IMR-90 (cell line): ENCODE data around the gene TIMM44. TPM values are rescaled to one million over a fixed set of nuclear protein-coding genes. Genes with fewer than 3 reads are reported as not detected.
A peak's percentile ranks its signal among the peaks of the same experiment; 100 is the strongest.

Experiments
- ATAC-seq: fragments of 200-7000 bp; cut with Tn5 transposase; 2 replicates; pipeline ENCODE4 v1.9.1; 2020; ENCODE audit warnings: low read depth, mild to moderate bottlenecking, moderate library complexity
- BruUV-seq: library from RNA; stranded (reverse); fragments of 400-500 nt; replicated peaks from 2 replicates; lab custom pipeline; 2021; lab: Mats Ljungman, UMichigan
- CTCF ChIA-PET: fragments of 300-600 bp; formaldehyde crosslinking; extraction: SDS; loops from one replicate; lab custom pipeline; 2021; ENCODE audit warnings: antibody characterized with exemption; lab: Yijun Ruan, JAX
- POLR2A ChIA-PET: fragments of 300-600 bp; sonication (Branson Sonifier 250); formaldehyde crosslinking; loops from one replicate; lab custom pipeline; 2022; ENCODE audit warnings: antibody characterized with exemption; ENCODE audit not compliant: unreplicated experiment; lab: Charles Lee
- DNase-seq: peaks from one replicate; pipeline ENCODE4 v3.0.0; 2013
- H2AFZ ChIP-seq: replicated peaks from 2 replicates; pipeline ENCODE3; 2013; ENCODE audit warnings: low read length, mild to moderate bottlenecking; ENCODE audit not compliant: poor library complexity
- H2AK5ac ChIP-seq: 2 replicates; pipeline ENCODE4 v1.6.1; 2013; ENCODE audit warnings: low read depth, low read length, inconsistent platforms
- H2AK9ac ChIP-seq: replicated peaks from 2 replicates; pipeline ENCODE3; 2013; ENCODE audit warnings: mild to moderate bottlenecking, low read depth, low read length, moderate library complexity; ENCODE audit not compliant: poor library complexity
- H2BK120ac ChIP-seq: 2 replicates; pipeline ENCODE4 v1.6.1; 2013; ENCODE audit warnings: low read depth, low read length, inconsistent platforms
- H2BK15ac ChIP-seq: 3 replicates; pipeline ENCODE4 v1.6.1; 2013; ENCODE audit warnings: low read depth, low read length, inconsistent platforms
- H2BK20ac ChIP-seq: 2 replicates; pipeline ENCODE4 v1.6.1; 2013; ENCODE audit warnings: low read depth, mild to moderate bottlenecking, inconsistent platforms, low read length, moderate library complexity
- H2BK5ac ChIP-seq: 2 replicates; pipeline ENCODE4 v1.6.1; 2013; ENCODE audit warnings: mild to moderate bottlenecking, low read depth, low read length, inconsistent platforms; ENCODE audit not compliant: poor library complexity, severe bottlenecking
- H3K14ac ChIP-seq: replicated peaks from 2 replicates; pipeline ENCODE4 v1.6.1; 2013; ENCODE audit warnings: low read depth, low read length, inconsistent platforms
- H3K18ac ChIP-seq: 2 replicates; pipeline ENCODE4 v1.6.1; 2013; ENCODE audit warnings: low read depth, low read length, control low read depth
- H3K23ac ChIP-seq: 2 replicates; pipeline ENCODE4 v1.6.1; 2013; ENCODE audit warnings: low read depth, low read length, inconsistent platforms
- H3K27ac ChIP-seq: 2 replicates; pipeline ENCODE4 v1.5.1; 2013; ENCODE audit warnings: mild to moderate bottlenecking, control low read depth, low read length; ENCODE audit not compliant: insufficient read depth
- H3K27me3 ChIP-seq: 2 replicates; pipeline ENCODE4 v1.6.1; 2013; ENCODE audit warnings: low read length; ENCODE audit not compliant: control insufficient read depth, insufficient read depth
- H3K36me3 ChIP-seq: 2 replicates; pipeline ENCODE4 v1.6.1; 2013; ENCODE audit warnings: low read length, mixed read lengths; ENCODE audit not compliant: control insufficient read depth, insufficient read depth
- H3K4ac ChIP-seq: 2 replicates; pipeline ENCODE4 v1.6.1; 2013; ENCODE audit warnings: low read depth, low read length, inconsistent platforms
- H3K4me1 ChIP-seq: 2 replicates; pipeline ENCODE4 v1.6.1; 2013; ENCODE audit warnings: low read length, mixed read lengths; ENCODE audit not compliant: control insufficient read depth, insufficient read depth
- H3K4me2 ChIP-seq: 2 replicates; pipeline ENCODE4 v1.6.1; 2013; ENCODE audit warnings: low read depth, mild to moderate bottlenecking, control low read depth, low read length, moderate library complexity
- H3K4me3 ChIP-seq: 2 replicates; pipeline ENCODE4 v1.5.1; 2013; ENCODE audit warnings: low read depth, mild to moderate bottlenecking, control low read depth, low read length, moderate library complexity; ENCODE audit not compliant: insufficient read depth
- H3K56ac ChIP-seq: 2 replicates; pipeline ENCODE4 v1.6.1; 2013; ENCODE audit warnings: low read length, inconsistent platforms; ENCODE audit not compliant: insufficient read depth; ENCODE audit errors: extremely low read depth
- H3K79me1 ChIP-seq, 2 experiments: 2 replicates each; pipeline ENCODE4 v1.6.1; 2013; ENCODE audit warnings: low read length in 2 of 2, inconsistent platforms in 1 of 2, low read depth in 1 of 2
- H3K9ac ChIP-seq: 2 replicates; pipeline ENCODE4 v1.6.1; 2013; ENCODE audit warnings: low read depth, low read length, control low read depth
- H3K9me1 ChIP-seq: 2 replicates; pipeline ENCODE4 v1.6.1; 2013; ENCODE audit warnings: low read length, inconsistent platforms; ENCODE audit not compliant: insufficient read depth
- H3K9me3 ChIP-seq: 2 replicates; pipeline ENCODE4 v1.6.1; 2013; ENCODE audit warnings: low read length; ENCODE audit not compliant: control insufficient read depth, insufficient read depth
- H4K20me1 ChIP-seq: 2 replicates; pipeline ENCODE4 v1.6.1; 2013; ENCODE audit warnings: low read length, inconsistent platforms; ENCODE audit not compliant: insufficient read depth
- H4K5ac ChIP-seq: 2 replicates; pipeline ENCODE4 v1.6.1; 2013; ENCODE audit warnings: mild to moderate bottlenecking, low read depth, low read length, control low read depth
- H4K8ac ChIP-seq, 2 experiments: 2 replicates each; pipeline ENCODE4 v1.6.1; 2013; ENCODE audit warnings: low read depth in 2 of 2, low read length in 2 of 2, control low read depth in 1 of 2, inconsistent platforms in 1 of 2
- H4K91ac ChIP-seq: 2 replicates; pipeline ENCODE4 v1.6.1; 2013; ENCODE audit warnings: low read depth, low read length, inconsistent platforms; ENCODE audit not compliant: insufficient read depth
- CEBPB ChIP-seq: IDR thresholded peaks from 2 replicates; pipeline ENCODE4 v1.6.1; 2012; ENCODE audit warnings: low read depth, low read length, improper control_type of control experiment
- MAFK ChIP-seq: IDR thresholded peaks from 2 replicates; pipeline ENCODE4 v1.6.1; 2012; ENCODE audit warnings: low read depth, low read length, improper control_type of control experiment
- MAZ ChIP-seq: IDR thresholded peaks from 2 replicates; pipeline ENCODE4 v1.6.1; 2012; ENCODE audit warnings: low read depth, mild to moderate bottlenecking, low read length, improper control_type of control experiment, moderate library complexity, borderline replicate concordance
- NFE2L2 ChIP-seq: fragments of 150-350 bp; IDR thresholded peaks from 2 replicates; pipeline ENCODE4 v1.6.1; 2016; ENCODE audit warnings: low read depth, mild to moderate bottlenecking, low read length
- POLR2A ChIP-seq: IDR thresholded peaks from 2 replicates; pipeline ENCODE4 v1.6.1; 2012; ENCODE audit warnings: mild to moderate bottlenecking, low read depth, low read length
- RCOR1 ChIP-seq: IDR thresholded peaks from 2 replicates; pipeline ENCODE4 v1.6.1; 2012; ENCODE audit warnings: mild to moderate bottlenecking, low read length, improper control_type of control experiment; ENCODE audit not compliant: insufficient replicate concordance
- WGBS, 2 experiments: methylation state at CpG; one replicate each; pipeline versions ENCODE4 v1.1.5 to v1.1.7; 2013; ENCODE audit warnings: missing lambda C conversion rate in 2 of 2; ENCODE audit not compliant: insufficient read length in 1 of 2; ENCODE audit errors: extremely low coverage in 2 of 2; 5-methylcytosine and 5-hydroxymethylcytosine counted together
- dilution Hi-C: fragments of 300-500 bp; cut with HindIII; formaldehyde crosslinking; loops from one replicate; pipeline ENCODE4 v1.14.3; 2018; ENCODE audit warnings: low sequenced_read_pairs; ENCODE audit not compliant: unreplicated experiment
- in situ Hi-C: fragments of 300-500 bp; cut with MboI; formaldehyde crosslinking; loops from 3 replicates; pipeline ENCODE4 v1.14.3; 2019; ENCODE audit warnings: low sequenced_read_pairs, inconsistent platforms, mixed read lengths
- intact Hi-C: fragments of 100-400 bp; cut with micrococcal nuclease; formaldehyde crosslinking; loops from 2 replicates; pipeline ENCODE4 v1.10.0; 2022
- polyA plus RNA-seq, 3 experiments: library from polyadenylated mRNA; depleted of rRNA; stranded (reverse); fragments of >200 nt; gene quantifications; 2 replicates each; pipeline ENCODE4 v1.2.3, GENCODE V29; 2012; ENCODE audit warnings: low replicate concordance in 1 of 3
- total RNA-seq: library from RNA; depleted of rRNA; stranded (reverse); fragments of >200 nt; gene quantifications from 2 replicates; pipeline ENCODE4 v1.2.3, GENCODE V29; 2012

TIMM44 gene
- total and polyA plus RNA-seq, 2 of the 4 experiments (the other 2 are of a cell fraction) = 37.6 to 52.3 TPM

- TF ChIP-seq RCOR1 (no peak), MAFK (no peak)
Measured at GRCh38 chr19:7901337-7901736, 42.1 kb downstream of the TIMM44 start (continued).

GRCh38 chr19:7900931-7901330 lies 42.5 kb downstream of the TIMM44 start:
- CTCF ChIA-PET = no interaction called here
- BruUV-seq = no TSS peak
- dilution Hi-C loops (no loop called here), in situ Hi-C loops (no loop called here), intact Hi-C loops (no loop called here)
- no peak overlapping the region for H3K23ac ChIP-seq
- H3K9ac ChIP-seq = no peak overlapping the region
- no peak for TF ChIP-seq NFE2L2
- TF ChIP-seq MAZ = no peak
- TF ChIP-seq POLR2A = no peak
- TF ChIP-seq CEBPB = no peak
- no peaks in the 10 kb centered on the region for H3K9me3 ChIP-seq
- H2AK9ac ChIP-seq = peak overlapping the region; percentile 19
- no peak overlapping the region for H4K91ac ChIP-seq
- H2BK5ac ChIP-seq = no peak overlapping the region
- H4K8ac ChIP-seq = no peak overlapping the region
- peaks cover 10% of the 10 kb centered on the region for H3K4me1 ChIP-seq
- no peak overlapping the region for H2BK15ac ChIP-seq
- H3K56ac ChIP-seq = no peak overlapping the region
- no peak overlapping the region for H2AK5ac ChIP-seq
- no peak for ATAC-seq
- H4K20me1 ChIP-seq = peaks cover 19% of the 10 kb centered on the region
- H3K14ac ChIP-seq = no peak overlapping the region
- no peak overlapping the region for H3K27ac ChIP-seq
- peaks cover 11% of the 10 kb centered on the region for H3K9me1 ChIP-seq
- no peak overlapping the region for H3K18ac ChIP-seq
- no peak overlapping the region for H3K4me3 ChIP-seq
- H3K27me3 ChIP-seq = no peaks in the 10 kb centered on the region
- no CpG with 5 or more reads among the region's 3 CpGs for WGBS, 2 experiments
- POLR2A ChIA-PET = no interaction called here
- no peak overlapping the region for H2BK20ac ChIP-seq
- H3K4me2 ChIP-seq = no peak overlapping the region
- H4K5ac ChIP-seq = no peak overlapping the region
- peaks cover 14 to 31% of the 10 kb centered on the region in 2 experiments; a peak in 3 of 4 replicates for H3K79me1 ChIP-seq
- H3K36me3 ChIP-seq = peaks cover 20% of the 10 kb centered on the region
- no peak overlapping the region for H2BK120ac ChIP-seq
- H3K4ac ChIP-seq = no peak overlapping the region
- DNase-seq = no peak
- no peak overlapping the region for H2AFZ ChIP-seq
